ENCODE measurements around the gene TAF1.
"Not testable (repeated sequence)": the region's sequence is repeated elsewhere in the genome, so short reads cannot be mapped to it uniquely, and the experiment has no call there.

DNA sequence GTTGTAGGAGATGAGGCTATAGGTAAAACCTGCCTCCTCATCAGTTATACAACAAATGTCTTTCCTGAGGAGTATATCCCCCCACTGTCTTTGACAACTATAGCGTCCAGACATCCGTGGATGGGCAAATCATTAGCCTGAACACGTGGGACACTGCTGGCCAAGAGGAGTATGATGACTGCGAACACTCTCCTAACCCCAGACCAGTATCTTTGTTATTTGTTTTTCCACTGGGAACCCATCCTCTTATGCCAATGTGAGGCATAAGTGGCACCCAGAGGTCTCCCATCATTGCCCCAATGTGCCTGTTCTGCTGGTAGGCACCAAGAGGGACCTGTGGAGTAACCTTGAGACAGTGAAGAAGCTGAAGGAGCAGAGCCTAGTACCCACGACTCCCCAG lies 13.7 kb upstream of the TAF1 start:
- TF ChIP-seq, protein P1, sequence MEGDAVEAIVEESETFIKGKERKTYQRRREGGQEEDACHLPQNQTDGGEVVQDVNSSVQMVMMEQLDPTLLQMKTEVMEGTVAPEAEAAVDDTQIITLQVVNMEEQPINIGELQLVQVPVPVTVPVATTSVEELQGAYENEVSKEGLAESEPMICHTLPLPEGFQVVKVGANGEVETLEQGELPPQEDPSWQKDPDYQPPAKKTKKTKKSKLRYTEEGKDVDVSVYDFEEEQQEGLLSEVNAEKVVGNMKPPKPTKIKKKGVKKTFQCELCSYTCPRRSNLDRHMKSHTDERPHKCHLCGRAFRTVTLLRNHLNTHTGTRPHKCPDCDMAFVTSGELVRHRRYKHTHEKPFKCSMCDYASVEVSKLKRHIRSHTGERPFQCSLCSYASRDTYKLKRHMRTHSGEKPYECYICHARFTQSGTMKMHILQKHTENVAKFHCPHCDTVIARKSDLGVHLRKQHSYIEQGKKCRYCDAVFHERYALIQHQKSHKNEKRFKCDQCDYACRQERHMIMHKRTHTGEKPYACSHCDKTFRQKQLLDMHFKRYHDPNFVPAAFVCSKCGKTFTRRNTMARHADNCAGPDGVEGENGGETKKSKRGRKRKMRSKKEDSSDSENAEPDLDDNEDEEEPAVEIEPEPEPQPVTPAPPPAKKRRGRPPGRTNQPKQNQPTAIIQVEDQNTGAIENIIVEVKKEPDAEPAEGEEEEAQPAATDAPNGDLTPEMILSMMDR (IDR thresholded peaks at IDR 0.05) = not testable (repeated sequence)
- not testable (repeated sequence) for TF ChIP-seq POLR2A (IDR thresholded peaks at IDR 0.05)

All from prostate gland (tissue), 2 donors.